HepG2 (cell line): ENCODE results near the gene AREL1. TPM values are rescaled to one million over a fixed set of nuclear protein-coding genes. Genes with fewer than 3 reads are reported as not detected.

Experiments
- ATAC-seq: fragments of 200-7000 bp; cut with Tn5 transposase; 3 replicates; pipeline ENCODE4 v1.9.1; 2020; ENCODE audit warnings: mild to moderate bottlenecking, moderate library complexity
- BruUV-seq: library from RNA; stranded (reverse); fragments of 400-500 nt; replicated peaks from 2 replicates; lab custom pipeline; 2021; lab: Mats Ljungman, UMichigan
- CTCF ChIA-PET: fragments of 300-600 bp; formaldehyde crosslinking; extraction: SDS; loops from one replicate; lab custom pipeline; 2021; ENCODE audit warnings: low total read pairs, inconsistent platforms, low intra/inter-chr PET ratio; lab: Yijun Ruan, JAX
- POLR2A ChIA-PET: fragments of 350-600 bp; sonication (Branson Sonifier 250); formaldehyde crosslinking; loops from one replicate; lab custom pipeline; 2020; ENCODE audit warnings: antibody characterized with exemption, inconsistent platforms; lab: Yijun Ruan, JAX
- DNase-seq: peaks from one replicate; pipeline ENCODE4 v3.0.0-alpha.2; 2015; ENCODE audit warnings: low spot score
- FAIRE-seq: peaks from 3 replicates; lab custom pipeline; 2011; peaks lifted over from hg19 to GRCh38; lab: Jason Lieb, UNC
- H2AFZ ChIP-seq: one replicate; pipeline ENCODE4 v1.6.1; 2011; ENCODE audit warnings: low read length, inconsistent platforms
- H3K27ac ChIP-seq: fragments of 300-600 bp; 3 replicates; pipeline ENCODE4 v1.8.0; 2011; ENCODE audit warnings: mixed run types, mild to moderate bottlenecking, mixed read lengths, low read length, inconsistent platforms; ENCODE audit not compliant: insufficient read depth; ENCODE audit errors: extremely low read length
- H3K27me3 ChIP-seq, 2 experiments: fragments of 200-600 bp in 1 of 2; 2 replicates in 1 of 2; 3 replicates in 1 of 2; pipeline versions ENCODE4 v1.6.0 to v1.8.0; 2011; ENCODE audit warnings: low read length in 2 of 2, mild to moderate bottlenecking in 2 of 2, moderate library complexity in 2 of 2, inconsistent platforms in 1 of 2; ENCODE audit not compliant: insufficient read depth in 2 of 2, control insufficient read depth in 1 of 2
- H3K36me3 ChIP-seq, 2 experiments: fragments of 200-600 bp in 1 of 2; replicated peaks in 1 of 2; 2 replicates in 1 of 2; 3 replicates in 1 of 2; pipeline versions ENCODE4 v1.5.1 to v1.8.0; 2011; ENCODE audit warnings: low read length in 2 of 2, inconsistent platforms in 1 of 2; ENCODE audit not compliant: insufficient read depth in 2 of 2, control insufficient read depth in 1 of 2
- H3K4me1 ChIP-seq: 2 replicates; pipeline ENCODE4 v1.5.1; 2012; ENCODE audit warnings: low read length, inconsistent platforms; ENCODE audit not compliant: insufficient read depth
- H3K4me2 ChIP-seq: 2 replicates; pipeline ENCODE4 v1.6.0; 2011; ENCODE audit warnings: low read depth, low read length, inconsistent platforms
- H3K4me3 ChIP-seq, 3 experiments: fragments of 200-600 bp in 1 of 3; sonication (generic), shearing (Covaris generic) in 1 of 3; replicated peaks in 1 of 3; 2 replicates each; pipeline ENCODE4 v1.5.1; 2011 to 2016; ENCODE audit warnings: low read length in 3 of 3, inconsistent platforms in 2 of 3, low read depth in 2 of 3, mild to moderate bottlenecking in 2 of 3, control low read depth in 1 of 3, mixed read lengths in 1 of 3; ENCODE audit not compliant: insufficient read depth in 1 of 3
- H3K79me2 ChIP-seq: one replicate; pipeline ENCODE4 v1.6.1; 2011; ENCODE audit warnings: low read length, inconsistent platforms; ENCODE audit not compliant: insufficient read depth
- H3K9ac ChIP-seq: 2 replicates; pipeline ENCODE4 v1.6.0; 2011; ENCODE audit warnings: mild to moderate bottlenecking, low read depth, low read length, inconsistent platforms; ENCODE audit not compliant: insufficient read depth
- H3K9me3 ChIP-seq: 2 replicates; pipeline ENCODE4 v1.5.1; 2012; ENCODE audit warnings: mild to moderate bottlenecking, low read length
- H4K20me1 ChIP-seq: 2 replicates; pipeline ENCODE4 v1.6.0; 2011; ENCODE audit warnings: inconsistent platforms, mild to moderate bottlenecking, low read length, moderate library complexity; ENCODE audit not compliant: insufficient read depth
- CEBPG ChIP-seq: IDR thresholded peaks from 2 replicates; pipeline ENCODE4 v1.6.1; 2016
- DBP ChIP-seq: sonication (generic); formaldehyde crosslinking; IDR thresholded peaks from 2 replicates; pipeline ENCODE4 v1.4.0; 2020; ENCODE audit warnings: missing genetic modification reagents; ENCODE audit errors: not compliant biosample characterization
- ELF4 ChIP-seq: sonication (generic); formaldehyde crosslinking; IDR thresholded peaks from 2 replicates; pipeline ENCODE4 v1.5.0; 2020; ENCODE audit warnings: missing genetic modification reagents, mild to moderate bottlenecking, moderate library complexity, borderline replicate concordance
- EZH2 ChIP-seq: conservative IDR thresholded peaks from 2 replicates; pipeline ENCODE4 v1.6.1; 2012; ENCODE audit warnings: mild to moderate bottlenecking, low read depth, low read length, moderate library complexity
- FOXC1 ChIP-seq: sonication (generic); formaldehyde crosslinking; IDR thresholded peaks from 2 replicates; pipeline ENCODE4 v1.8.0; 2022; ENCODE audit warnings: mild to moderate bottlenecking, missing genetic modification reagents, borderline replicate concordance
- HMGXB4 ChIP-seq, 2 experiments: sonication (generic) in 1 of 2; formaldehyde crosslinking in 1 of 2; IDR thresholded peaks; 2 replicates each; pipeline versions ENCODE4 v1.4.0 to v1.6.1; 2018 to 2020; ENCODE audit warnings: missing genetic modification reagents in 2 of 2, borderline replicate concordance in 1 of 2, low read depth in 1 of 2, mild to moderate bottlenecking in 1 of 2, missing biosample characterization in 1 of 2
- JUNB ChIP-seq: sonication (generic); formaldehyde crosslinking; IDR thresholded peaks from 2 replicates; pipeline ENCODE4 v1.8.0; 2022; ENCODE audit warnings: missing genetic modification reagents, mild to moderate bottlenecking, borderline replicate concordance
- KDM2A ChIP-seq: sonication (generic); formaldehyde crosslinking; IDR thresholded peaks from 2 replicates; pipeline ENCODE4 v1.4.0; 2020; ENCODE audit warnings: low read depth, missing genetic modification reagents, borderline replicate concordance
- MTF1 ChIP-seq: sonication (generic); formaldehyde crosslinking; IDR thresholded peaks from 2 replicates; pipeline ENCODE4 v1.5.0; 2020; ENCODE audit warnings: missing genetic modification reagents
- NFE2L1 ChIP-seq: sonication (generic); formaldehyde crosslinking; IDR thresholded peaks from 2 replicates; pipeline ENCODE4 v1.4.0; 2020; ENCODE audit warnings: missing genetic modification reagents, mild to moderate bottlenecking, borderline replicate concordance
- PPARG ChIP-seq: conservative IDR thresholded peaks from 2 replicates; pipeline ENCODE4 v1.6.1; 2016; ENCODE audit warnings: missing biosample characterization, missing genetic modification reagents
- ZNF382 ChIP-seq: sonication (generic); formaldehyde crosslinking; IDR thresholded peaks from 2 replicates; pipeline ENCODE4 v1.5.0; 2020; ENCODE audit warnings: missing genetic modification reagents, mild to moderate bottlenecking, borderline replicate concordance
- ZNF691 ChIP-seq: sonication (generic); formaldehyde crosslinking; IDR thresholded peaks from 2 replicates; pipeline ENCODE4 v1.4.0; 2020; ENCODE audit warnings: missing genetic modification reagents, low read depth, mild to moderate bottlenecking, borderline replicate concordance
- WGBS: methylation state at CpG from one replicate; pipeline ENCODE4 v1.1.6; 2017; ENCODE audit warnings: low lambda C conversion rate; 5-methylcytosine and 5-hydroxymethylcytosine counted together
- in situ Hi-C: cut with HindIII; loops from 2 replicates; pipeline ENCODE4 v1.10.0; 2017; ENCODE audit warnings: low pct_unique_long_range_greater_than_20kb; ENCODE audit not compliant: extremely low pct_ligation_motif_present
- intact Hi-C: fragments of 100-400 bp; cut with micrococcal nuclease; formaldehyde crosslinking; loops from one replicate; pipeline ENCODE4 v1.10.0; 2022; ENCODE audit not compliant: unreplicated experiment
- polyA plus RNA-seq, 8 experiments: library from polyadenylated mRNA; depleted of rRNA in 3 of 8; stranded (reverse) in 7 of 8; unstranded in 1 of 8; fragments of >200 nt; fragmentation: Illumina TruSeq in 4 of 8; extraction: Trizol in 4 of 8; gene quantifications; 2 replicates each; pipeline versions ENCODE4 v1.2.1 to v1.2.3, GENCODE V29; 2011 to 2016; ENCODE audit warnings: low read depth in 4 of 8, missing spikeins in 1 of 8, mixed read lengths in 1 of 8; ENCODE audit not compliant: insufficient read depth in 1 of 8
- total RNA-seq, 5 experiments: library from RNA; depleted of rRNA; stranded (reverse); fragments of >200 nt; fragmentation: Illumina TruSeq; extraction: Trizol; gene quantifications; 2 replicates each; pipeline ENCODE4 v1.2.3, GENCODE V29; 2016; ENCODE audit warnings: low read depth in 1 of 5
- TF ChIP-seq, protein P1 (sequence below): sonication (generic); formaldehyde crosslinking; IDR thresholded peaks from 2 replicates; pipeline ENCODE4 v1.8.0; 2022; ENCODE audit warnings: missing genetic modification reagents, mild to moderate bottlenecking, moderate library complexity, borderline replicate concordance

AREL1 gene
- total and polyA plus RNA-seq, 2 of the 13 experiments (the other 11 are each of a cell fraction or from before 2014, with no cell fraction given) = 21.3 to 25.4 TPM

DNA sequence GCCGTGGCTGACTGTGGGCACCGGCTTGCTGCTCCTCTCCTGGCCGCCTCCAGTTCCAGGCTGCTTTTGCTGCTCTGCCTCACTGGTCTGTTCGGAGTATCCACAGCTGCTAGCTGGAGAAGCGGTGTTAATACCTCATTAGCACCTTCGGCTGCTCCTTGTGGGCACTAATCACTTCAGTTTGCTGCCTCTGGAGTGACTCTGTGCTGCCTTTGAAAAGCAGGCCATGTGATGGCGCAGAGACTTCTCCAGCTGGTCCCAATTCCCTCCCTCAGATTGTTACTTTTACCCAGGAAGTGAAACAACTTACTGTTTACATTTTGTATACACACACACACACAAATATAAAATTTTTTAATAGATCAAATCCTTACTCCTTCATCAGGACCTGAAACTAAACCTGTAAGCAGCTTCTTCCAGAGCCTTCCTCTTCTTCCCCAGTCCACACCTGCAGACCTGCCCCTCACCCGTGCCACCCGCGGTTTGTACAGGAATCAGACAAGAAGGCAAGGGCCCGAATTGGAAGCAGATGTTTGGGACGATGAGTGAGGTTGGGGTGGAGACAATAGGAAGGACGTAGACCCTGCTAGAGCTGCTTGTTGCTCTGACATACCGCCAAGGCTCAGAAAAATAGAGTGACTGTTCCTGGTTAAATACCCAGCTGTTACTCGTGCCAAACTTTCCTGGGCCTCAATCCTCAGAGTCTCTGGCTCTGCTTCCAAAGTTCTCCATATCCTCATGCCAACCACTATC is 59.3 kb downstream of the AREL1 start:
- intact Hi-C loops = no loop called here
- Histone ChIP-seq H3K36me3 (no peaks in the 10 kb centered on the region; a peak in 1 of 5 replicates), H2AFZ (no peak overlapping the region), H3K4me1 (no peaks in the 10 kb centered on the region)
- DNase-seq = no peak
- TF ChIP-seq EZH2 (no peak), PPARG (CRISPR knock-in tag) (no peak), FOXC1 (CRISPR knock-in tag) (no peak), HMGXB4 (CRISPR knock-in tag; IDR thresholded peaks at IDR 0.05; ENCODE audit: borderline replicate concordance in 1 of 2, low read depth in 1 of 2) (no peak), ZNF691 (CRISPR knock-in tag) (no peak), CEBPG (no peak), KDM2A (no peak), JUNB (CRISPR knock-in tag) (no peak), DBP (CRISPR knock-in tag) (no peak), MTF1 (CRISPR knock-in tag) (no peak), ZNF382 (CRISPR knock-in tag) (no peak), ELF4 (CRISPR knock-in tag) (no peak), NFE2L1 (CRISPR knock-in tag) (no peak)
- TF ChIP-seq, protein P1, sequence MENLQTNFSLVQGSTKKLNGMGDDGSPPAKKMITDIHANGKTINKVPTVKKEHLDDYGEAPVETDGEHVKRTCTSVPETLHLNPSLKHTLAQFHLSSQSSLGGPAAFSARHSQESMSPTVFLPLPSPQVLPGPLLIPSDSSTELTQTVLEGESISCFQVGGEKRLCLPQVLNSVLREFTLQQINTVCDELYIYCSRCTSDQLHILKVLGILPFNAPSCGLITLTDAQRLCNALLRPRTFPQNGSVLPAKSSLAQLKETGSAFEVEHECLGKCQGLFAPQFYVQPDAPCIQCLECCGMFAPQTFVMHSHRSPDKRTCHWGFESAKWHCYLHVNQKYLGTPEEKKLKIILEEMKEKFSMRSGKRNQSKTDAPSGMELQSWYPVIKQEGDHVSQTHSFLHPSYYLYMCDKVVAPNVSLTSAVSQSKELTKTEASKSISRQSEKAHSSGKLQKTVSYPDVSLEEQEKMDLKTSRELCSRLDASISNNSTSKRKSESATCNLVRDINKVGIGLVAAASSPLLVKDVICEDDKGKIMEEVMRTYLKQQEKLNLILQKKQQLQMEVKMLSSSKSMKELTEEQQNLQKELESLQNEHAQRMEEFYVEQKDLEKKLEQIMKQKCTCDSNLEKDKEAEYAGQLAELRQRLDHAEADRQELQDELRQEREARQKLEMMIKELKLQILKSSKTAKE (CRISPR knock-in tag) = no peak
- TF ChIP-seq, all 625 proteins: peak for 0
- Histone ChIP-seq H4K20me1 (no peaks in the 10 kb centered on the region), H3K79me2 (no peaks in the 10 kb centered on the region), H3K27ac (no peak overlapping the region), H3K27me3 (no peaks in the 10 kb centered on the region), H3K4me3 (no peak overlapping the region), H3K4me2 (no peak overlapping the region), H3K9me3 (no peaks in the 10 kb centered on the region), H3K9ac (no peak overlapping the region)
- no TSS peak for BruUV-seq
- ChIA-PET POLR2A (no interaction called here), CTCF (no interaction called here)
- in situ Hi-C loops = no loop called here
- 87% methylated on average over 12 of the region's 15 CpGs for WGBS
- no peak for FAIRE-seq
- no peak for ATAC-seq
